Measurements from ENCODE around the gene TRAPPC3. TPM values are rescaled to one million over a fixed set of nuclear protein-coding genes. Genes with fewer than 3 reads are reported as not detected.

TRAPPC3 gene
- total RNA-seq, 1 experiment from 2014 or later = 52.7 TPM

DNA sequence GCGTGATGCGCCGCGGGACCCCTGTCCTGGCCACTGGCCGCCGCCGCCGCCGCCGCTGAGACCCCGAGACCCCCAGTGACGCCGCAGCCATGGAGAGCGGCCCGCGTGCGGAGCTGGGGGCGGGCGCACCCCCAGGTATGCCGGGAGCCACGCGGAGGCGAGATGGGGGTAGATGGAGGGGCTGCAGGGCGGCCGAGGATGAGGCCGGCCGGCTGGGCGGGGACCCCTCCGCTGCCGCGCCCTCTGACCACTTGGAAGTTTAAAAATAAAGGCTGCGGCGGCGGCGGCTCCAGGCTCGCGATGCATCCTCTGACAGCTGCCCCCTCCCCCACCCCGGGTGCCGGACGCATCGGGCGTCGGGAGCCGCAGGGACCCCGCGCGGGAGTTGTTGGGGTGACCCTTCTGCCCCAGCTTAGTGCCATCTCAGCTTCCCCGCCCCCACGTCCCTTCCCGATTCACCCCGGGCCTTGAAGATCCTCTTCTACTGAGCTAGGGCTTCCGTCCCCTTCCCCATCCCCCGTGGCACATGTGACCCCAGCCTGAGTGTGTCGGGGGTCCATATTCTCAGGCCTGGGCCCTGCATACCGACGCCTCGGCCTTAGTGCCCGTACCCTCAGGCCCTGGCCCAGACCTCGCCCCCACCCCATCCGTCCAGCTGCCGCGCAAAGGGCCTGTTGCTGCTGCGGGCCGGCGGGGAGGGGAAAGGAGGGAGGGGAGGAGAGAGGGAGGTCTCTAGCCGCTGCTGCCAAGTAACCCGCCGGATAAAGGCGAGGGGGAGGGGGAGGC, 7.2 kb upstream of the TRAPPC3 start:
- no peaks in the 10 kb centered on the region for H3K9me3 Mint-ChIP-seq
- peak overlapping the region; percentile 61 for H3K9ac ChIP-seq (ENCODE audit: extremely low read depth, insufficient read length, low read length)
- no peak overlapping the region for H2BK20ac ChIP-seq (ENCODE audit: low read depth, low read length, poor library complexity, severe bottlenecking)
- H3K9me3 ChIP-seq (ENCODE audit: control insufficient read depth, low read depth, low read length) = no peaks in the 10 kb centered on the region
- H3T11ph ChIP-seq (ENCODE audit: low read length) = no peak overlapping the region
- no peak overlapping the region for H4K91ac ChIP-seq (ENCODE audit: insufficient read length, low read depth, low read length)
- peaks cover 4% of the 10 kb centered on the region for H3K79me1 ChIP-seq (ENCODE audit: insufficient read depth, low read depth, low read length, poor library complexity, severe bottlenecking)
- H3K27ac ChIP-seq (ENCODE audit: insufficient read length, low read depth, low read length) = no peak overlapping the region
- DNase-seq = peak; percentile 90
- H4K20me1 ChIP-seq (ENCODE audit: control insufficient read depth, insufficient read depth, insufficient read length) = no peaks in the 10 kb centered on the region
- peaks cover 0 to 3% (median 0%) of the 10 kb centered on the region in 3 experiments; a peak in 1 of 7 replicates for H3K36me3 Mint-ChIP-seq (ENCODE audit: insufficient read depth in 1 of 3, low read depth in 3 of 3)
- H4K8ac ChIP-seq (replicated peaks; ENCODE audit: insufficient read length, low read depth, low read length) = no peak overlapping the region
- H3K23ac ChIP-seq (ENCODE audit: insufficient read length, low read depth, low read length) = no peak overlapping the region
- H3K27ac Mint-ChIP-seq = no peak overlapping the region; a peak in 1 of 7 replicates
- peaks cover 3% of the 10 kb centered on the region; the same call in 1 of the 2 replicates for H3K4me1 ChIP-seq (ENCODE audit: insufficient read depth, low read length)
- H2BK15ac ChIP-seq (ENCODE audit: low read depth, low read length) = no peak overlapping the region
- H3K56ac ChIP-seq (ENCODE audit: insufficient read length, low read depth, low read length) = no peak overlapping the region
- H3K4me3 Mint-ChIP-seq = peak overlapping the region; percentile 81 to 92
- peak overlapping the region; percentile 61 for H3K18ac ChIP-seq (ENCODE audit: insufficient read length, low read depth, low read length)
- no peak overlapping the region for H2AFZ ChIP-seq (ENCODE audit: low read length)
- H4K5ac ChIP-seq (ENCODE audit: insufficient read length, low read depth, low read length) = no peak overlapping the region
- peak overlapping the region; percentile 70; the same call in 1 of the 2 replicates for H3K14ac ChIP-seq (ENCODE audit: insufficient read depth, low read length)
- WGBS (ENCODE audit: extremely low coverage, insufficient read length, low lambda C conversion rate) = no CpG with 5 or more reads among the region's 69 CpGs
- H3K4me2 ChIP-seq (ENCODE audit: insufficient read depth, insufficient read length, low read length) = peak overlapping the region; percentile 78
- peaks cover 37 to 46% of the 10 kb centered on the region in 2 experiments for H3K4me1 Mint-ChIP-seq
- TF ChIP-seq, protein P1, sequence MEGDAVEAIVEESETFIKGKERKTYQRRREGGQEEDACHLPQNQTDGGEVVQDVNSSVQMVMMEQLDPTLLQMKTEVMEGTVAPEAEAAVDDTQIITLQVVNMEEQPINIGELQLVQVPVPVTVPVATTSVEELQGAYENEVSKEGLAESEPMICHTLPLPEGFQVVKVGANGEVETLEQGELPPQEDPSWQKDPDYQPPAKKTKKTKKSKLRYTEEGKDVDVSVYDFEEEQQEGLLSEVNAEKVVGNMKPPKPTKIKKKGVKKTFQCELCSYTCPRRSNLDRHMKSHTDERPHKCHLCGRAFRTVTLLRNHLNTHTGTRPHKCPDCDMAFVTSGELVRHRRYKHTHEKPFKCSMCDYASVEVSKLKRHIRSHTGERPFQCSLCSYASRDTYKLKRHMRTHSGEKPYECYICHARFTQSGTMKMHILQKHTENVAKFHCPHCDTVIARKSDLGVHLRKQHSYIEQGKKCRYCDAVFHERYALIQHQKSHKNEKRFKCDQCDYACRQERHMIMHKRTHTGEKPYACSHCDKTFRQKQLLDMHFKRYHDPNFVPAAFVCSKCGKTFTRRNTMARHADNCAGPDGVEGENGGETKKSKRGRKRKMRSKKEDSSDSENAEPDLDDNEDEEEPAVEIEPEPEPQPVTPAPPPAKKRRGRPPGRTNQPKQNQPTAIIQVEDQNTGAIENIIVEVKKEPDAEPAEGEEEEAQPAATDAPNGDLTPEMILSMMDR (conservative IDR thresholded peaks at IDR 0.05) = no peak
- no peak overlapping the region for H3K4ac ChIP-seq (ENCODE audit: low read depth, low read length)
- H3K27me3 ChIP-seq (ENCODE audit: insufficient read depth, low read length) = peaks cover 24% of the 10 kb centered on the region; the same call in 1 of the 2 replicates
- no peak overlapping the region for H2BK12ac ChIP-seq (ENCODE audit: insufficient read length, low read depth, low read length)
- H2AK5ac ChIP-seq (ENCODE audit: insufficient read length, low read length) = no peak overlapping the region
- peaks cover 38% of the 10 kb centered on the region for H3K27me3 Mint-ChIP-seq (ENCODE audit: low read depth)
- no peak overlapping the region for H2BK5ac ChIP-seq (ENCODE audit: insufficient read length, low read length)
- peaks cover 9% of the 10 kb centered on the region; the same call in 1 of the 2 replicates for H3K79me2 ChIP-seq (ENCODE audit: insufficient read depth, low read length)
- peaks cover 19% of the 10 kb centered on the region for H3K23me2 ChIP-seq (ENCODE audit: insufficient read length, low read depth, low read length, poor library complexity, severe bottlenecking)
- H2BK120ac ChIP-seq (ENCODE audit: low read depth, low read length, poor library complexity, severe bottlenecking) = no peak overlapping the region
